IMR-90 (cell line): ENCODE results near the gene TPMT.

Experiments used
- FOS ChIP-seq: fragments of 150-350 bp; IDR thresholded peaks from 2 replicates; pipeline ENCODE4 v1.6.1; 2016; ENCODE audit warnings: low read depth, low read length
- POLR2A ChIP-seq: IDR thresholded peaks from 2 replicates; pipeline ENCODE4 v1.6.1; 2012; ENCODE audit warnings: mild to moderate bottlenecking, low read depth, low read length

DNA sequence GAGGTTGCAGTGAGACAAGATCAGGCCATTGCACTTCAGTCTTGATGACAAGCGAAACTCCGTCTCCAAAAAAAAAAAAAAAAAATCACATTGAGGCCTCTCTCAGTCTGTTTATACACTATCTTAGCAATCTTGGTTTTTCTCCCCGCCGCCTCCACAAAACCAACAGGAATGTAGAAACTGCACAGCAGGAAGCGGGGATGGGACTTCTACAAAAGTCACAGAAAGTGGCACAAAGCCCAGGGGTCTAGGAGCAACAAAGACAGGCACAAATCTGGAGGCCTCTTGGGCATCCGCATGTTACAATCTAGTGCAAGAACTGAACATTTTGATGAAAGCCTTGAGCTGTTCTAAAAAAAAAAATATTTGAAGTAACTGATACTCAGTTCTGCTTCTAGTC is 48.9 kb upstream of the TPMT start:
- TF ChIP-seq FOS: no peak
- TF ChIP-seq POLR2A: no peak
